ENCODE data around the gene CCNT2.
"Not testable (repeated sequence)": the region's sequence is repeated elsewhere in the genome, so short reads cannot be mapped to it uniquely, and the experiment has no call there.

CCNT2 gene

DNA sequence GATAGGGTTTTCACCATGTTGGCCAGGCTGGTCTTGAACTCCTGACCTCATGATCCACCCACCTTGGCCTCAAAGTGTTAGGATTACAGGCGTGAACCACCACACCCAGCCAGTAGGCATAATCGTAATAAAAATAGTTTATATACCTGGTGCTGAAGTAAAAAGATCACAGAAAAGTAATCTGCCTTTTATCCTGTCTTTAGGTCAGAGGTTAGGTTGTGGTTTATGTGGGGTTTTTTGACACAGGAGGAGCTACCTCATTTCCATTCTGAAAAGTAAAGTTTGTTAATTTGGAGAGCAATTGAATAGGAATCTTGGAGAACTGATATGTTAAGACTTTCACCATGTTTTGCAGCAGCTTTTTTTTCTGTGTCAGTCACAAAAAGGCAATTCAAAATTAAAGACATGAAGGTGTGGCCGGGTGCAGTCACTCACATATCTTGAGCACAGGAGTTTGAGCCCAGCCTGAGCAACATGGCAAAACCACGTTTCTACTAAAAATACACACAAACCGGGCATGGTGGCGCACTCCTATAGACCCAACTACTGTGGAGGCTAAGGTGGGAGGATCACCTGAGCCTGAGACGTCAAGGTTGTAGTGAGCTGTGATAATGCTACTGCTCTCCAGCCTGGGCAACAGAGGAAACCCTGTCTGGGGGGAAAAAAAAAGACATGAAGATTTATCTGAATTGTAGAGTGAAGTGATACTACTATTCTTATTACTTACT, 31.5 kb downstream of the CCNT2 start:
- no peak overlapping the region for H3K27ac ChIP-seq (ENCODE audit: low read length)
- H3K4me1 ChIP-seq (ENCODE audit: control insufficient read depth in 1 of 2, insufficient read depth in 2 of 2, low read length in 2 of 2) = no peaks in the 10 kb centered on the region
- H3K9me3 ChIP-seq (ENCODE audit: control insufficient read depth in 1 of 2, low read length in 2 of 2) = no peaks in the 10 kb centered on the region
- peaks cover 57 to 59% of the 10 kb centered on the region in 2 donors for H3K36me3 ChIP-seq (ENCODE audit: control insufficient read depth in 1 of 2, insufficient read depth in 2 of 2, low read length in 2 of 2)
- no peaks in the 10 kb centered on the region for H3K27me3 ChIP-seq (ENCODE audit: low read depth, low read length)
- H3K4me3 ChIP-seq (ENCODE audit: low read depth in 1 of 2, low read length in 2 of 2) = no peak overlapping the region

DNA sequence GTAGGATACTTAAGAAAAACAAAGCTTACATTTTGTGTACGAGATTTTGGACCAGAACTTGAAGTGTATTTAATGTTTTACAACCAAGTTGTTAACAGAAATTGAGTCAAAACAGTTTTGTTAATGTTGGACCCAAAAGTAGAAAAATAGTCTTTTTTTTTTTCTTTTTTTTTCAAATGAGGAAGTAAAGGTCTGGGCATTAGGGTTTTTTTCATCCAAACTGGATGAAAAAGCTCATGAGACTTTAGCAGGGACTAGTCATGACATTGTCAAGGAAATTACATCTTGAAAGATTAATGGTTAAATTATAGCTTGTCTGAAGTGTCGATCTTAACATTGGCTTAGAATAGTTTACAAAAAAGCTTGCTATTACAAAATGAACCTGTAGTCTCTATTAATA, 32.3 kb downstream of the CCNT2 start:
- Histone ChIP-seq H3K27ac (ENCODE audit: low read length) (no peak overlapping the region), H3K4me1 (ENCODE audit: control insufficient read depth in 1 of 2, insufficient read depth in 2 of 2, low read length in 2 of 2) (no peaks in the 10 kb centered on the region), H3K4me3 (ENCODE audit: low read depth in 1 of 2, low read length in 2 of 2) (no peak overlapping the region), H3K36me3 (ENCODE audit: control insufficient read depth in 1 of 2, insufficient read depth in 2 of 2, low read length in 2 of 2) (peaks cover 59 to 66% of the 10 kb centered on the region in 2 donors), H3K27me3 (ENCODE audit: low read depth, low read length) (no peaks in the 10 kb centered on the region), H3K9me3 (ENCODE audit: control insufficient read depth in 1 of 2, low read length in 2 of 2) (no peaks in the 10 kb centered on the region)

DNA sequence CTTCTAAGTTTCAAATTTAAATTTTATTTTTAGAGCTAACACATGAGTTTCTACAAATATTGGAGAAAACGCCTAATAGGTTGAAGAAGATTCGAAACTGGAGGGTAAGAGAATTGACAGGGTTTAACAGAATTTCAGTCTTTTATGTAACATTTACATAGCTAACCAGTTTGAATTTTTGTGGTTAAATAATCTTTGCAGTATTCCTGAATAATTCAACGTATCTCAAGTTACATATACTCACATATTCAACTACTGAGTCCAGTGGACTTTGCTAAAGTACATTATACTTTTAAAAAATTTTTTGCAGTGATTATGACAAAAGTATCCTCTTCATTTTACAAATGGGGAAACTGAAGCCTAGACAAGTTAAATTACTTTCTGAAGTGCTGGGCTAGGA, 34.0 kb downstream of the CCNT2 start:
- Histone ChIP-seq H3K36me3 (ENCODE audit: control insufficient read depth in 1 of 2, insufficient read depth in 2 of 2, low read length in 2 of 2) (peaks cover 60 to 68% of the 10 kb centered on the region in 2 donors), H3K27ac (ENCODE audit: low read length) (no peak overlapping the region), H3K9me3 (ENCODE audit: control insufficient read depth in 1 of 2, low read length in 2 of 2) (no peaks in the 10 kb centered on the region), H3K27me3 (ENCODE audit: low read depth, low read length) (no peaks in the 10 kb centered on the region), H3K4me3 (ENCODE audit: low read depth in 1 of 2, low read length in 2 of 2) (no peak overlapping the region), H3K4me1 (ENCODE audit: control insufficient read depth in 1 of 2, insufficient read depth in 2 of 2, low read length in 2 of 2) (no peaks in the 10 kb centered on the region)

GRCh38 chr2:134954065-134954464, 35.4 kb downstream of the CCNT2 start:
- H3K4me1 ChIP-seq (ENCODE audit: control insufficient read depth in 1 of 2, insufficient read depth in 2 of 2, low read length in 2 of 2) = no peaks in the 10 kb centered on the region
- H3K4me3 ChIP-seq (ENCODE audit: low read depth in 1 of 2, low read length in 2 of 2) = no peak overlapping the region
- peaks cover 54 to 57% of the 10 kb centered on the region in 2 donors for H3K36me3 ChIP-seq (ENCODE audit: control insufficient read depth in 1 of 2, insufficient read depth in 2 of 2, low read length in 2 of 2)
- H3K27me3 ChIP-seq (ENCODE audit: low read depth, low read length) = no peaks in the 10 kb centered on the region
- H3K9me3 ChIP-seq (ENCODE audit: control insufficient read depth in 1 of 2, low read length in 2 of 2) = no peaks in the 10 kb centered on the region
- no peak overlapping the region for H3K27ac ChIP-seq (ENCODE audit: low read length)

GRCh38 chr2:134955744-134956143, 37.1 kb downstream of the CCNT2 start:
- Histone ChIP-seq H3K9me3 (ENCODE audit: control insufficient read depth in 1 of 2, low read length in 2 of 2) (no peaks in the 10 kb centered on the region), H3K36me3 (ENCODE audit: control insufficient read depth in 1 of 2, insufficient read depth in 2 of 2, low read length in 2 of 2) (peaks cover 45 to 46% of the 10 kb centered on the region in 2 donors), H3K4me1 (ENCODE audit: control insufficient read depth in 1 of 2, insufficient read depth in 2 of 2, low read length in 2 of 2) (no peaks in the 10 kb centered on the region), H3K27me3 (ENCODE audit: low read depth, low read length) (no peaks in the 10 kb centered on the region), H3K4me3 (ENCODE audit: low read depth in 1 of 2, low read length in 2 of 2) (no peak overlapping the region), H3K27ac (ENCODE audit: low read length) (no peak overlapping the region)

- no peak overlapping the region for H3K4me3 ChIP-seq (ENCODE audit: low read depth in 1 of 2, low read length in 2 of 2)
- H3K9me3 ChIP-seq (ENCODE audit: control insufficient read depth in 1 of 2, low read length in 2 of 2) = no peaks in the 10 kb centered on the region
- H3K27ac ChIP-seq (ENCODE audit: low read length) = no peak overlapping the region
- H3K27me3 ChIP-seq (ENCODE audit: low read depth, low read length) = no peaks in the 10 kb centered on the region
- H3K4me1 ChIP-seq (ENCODE audit: control insufficient read depth in 1 of 2, insufficient read depth in 2 of 2, low read length in 2 of 2) = no peaks in the 10 kb centered on the region
- peaks cover 39 to 40% of the 10 kb centered on the region in 2 donors for H3K36me3 ChIP-seq (ENCODE audit: control insufficient read depth in 1 of 2, insufficient read depth in 2 of 2, low read length in 2 of 2)
These were observed 38.9 kb downstream of the CCNT2 start for GRCh38 chr2:134957477-134957876.

DNA sequence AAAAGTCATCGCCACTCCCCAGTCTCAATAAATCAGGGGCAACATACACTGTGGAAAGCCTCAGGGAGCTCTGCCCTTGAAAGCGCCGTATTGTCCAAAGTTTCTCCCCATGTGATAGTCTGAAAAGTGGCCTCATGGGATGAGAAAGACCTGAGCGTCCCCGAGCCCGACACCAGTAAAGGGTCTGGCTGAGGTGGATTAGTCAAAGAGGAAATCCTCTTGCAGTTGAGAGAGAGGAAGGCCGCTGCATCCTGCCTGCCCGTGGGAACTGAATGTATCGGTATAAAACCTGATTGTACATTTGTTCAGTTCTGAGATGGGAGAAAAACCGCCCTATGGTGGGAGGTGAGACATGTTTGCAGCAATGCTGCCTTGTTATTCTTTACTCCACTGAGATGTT, 48.5 kb downstream of the CCNT2 start:
- not testable (repeated sequence) for H3K36me3 ChIP-seq (ENCODE audit: control insufficient read depth in 1 of 2, insufficient read depth in 2 of 2, low read length in 2 of 2); H3K27ac ChIP-seq (ENCODE audit: low read length); H3K4me3 ChIP-seq (ENCODE audit: low read depth in 1 of 2, low read length in 2 of 2); H3K9me3 ChIP-seq (ENCODE audit: control insufficient read depth in 1 of 2, low read length in 2 of 2); H3K4me1 ChIP-seq (ENCODE audit: control insufficient read depth in 1 of 2, insufficient read depth in 2 of 2, low read length in 2 of 2); H3K27me3 ChIP-seq (ENCODE audit: low read depth, low read length)

- no peak overlapping the region for H3K4me3 ChIP-seq (ENCODE audit: low read depth in 1 of 2, low read length in 2 of 2)
- no peak overlapping the region for H3K27ac ChIP-seq (ENCODE audit: low read length)
- no peaks in the 10 kb centered on the region for H3K4me1 ChIP-seq (ENCODE audit: control insufficient read depth in 1 of 2, insufficient read depth in 2 of 2, low read length in 2 of 2)
- peaks cover 5 to 9% of the 10 kb centered on the region in 2 donors for H3K9me3 ChIP-seq (ENCODE audit: control insufficient read depth in 1 of 2, low read length in 2 of 2)
- no peaks in the 10 kb centered on the region for H3K36me3 ChIP-seq (ENCODE audit: control insufficient read depth in 1 of 2, insufficient read depth in 2 of 2, low read length in 2 of 2)
- no peaks in the 10 kb centered on the region for H3K27me3 ChIP-seq (ENCODE audit: low read depth, low read length)
These were observed 54.9 kb downstream of the CCNT2 start for GRCh38 chr2:134973241-134974138.

- H3K9me3 ChIP-seq (ENCODE audit: control insufficient read depth in 1 of 2, low read length in 2 of 2) = peaks cover 5 to 9% of the 10 kb centered on the region in 2 donors
- H3K27me3 ChIP-seq (ENCODE audit: low read depth, low read length) = no peaks in the 10 kb centered on the region
- no peaks in the 10 kb centered on the region for H3K36me3 ChIP-seq (ENCODE audit: control insufficient read depth in 1 of 2, insufficient read depth in 2 of 2, low read length in 2 of 2)
- no peak overlapping the region for H3K27ac ChIP-seq (ENCODE audit: low read length)
- no peak overlapping the region for H3K4me3 ChIP-seq (ENCODE audit: low read depth in 1 of 2, low read length in 2 of 2)
- no peaks in the 10 kb centered on the region for H3K4me1 ChIP-seq (ENCODE audit: control insufficient read depth in 1 of 2, insufficient read depth in 2 of 2, low read length in 2 of 2)
These were observed 56.8 kb downstream of the CCNT2 start for GRCh38 chr2:134975281-134976009.

- Histone ChIP-seq H3K27me3 (ENCODE audit: low read depth, low read length) (no peaks in the 10 kb centered on the region), H3K4me1 (ENCODE audit: control insufficient read depth in 1 of 2, insufficient read depth in 2 of 2, low read length in 2 of 2) (no peaks in the 10 kb centered on the region), H3K4me3 (ENCODE audit: low read depth in 1 of 2, low read length in 2 of 2) (no peak overlapping the region), H3K36me3 (ENCODE audit: control insufficient read depth in 1 of 2, insufficient read depth in 2 of 2, low read length in 2 of 2) (no peaks in the 10 kb centered on the region), H3K9me3 (ENCODE audit: control insufficient read depth in 1 of 2, low read length in 2 of 2) (peaks cover 5 to 9% of the 10 kb centered on the region in 2 donors), H3K27ac (ENCODE audit: low read length) (no peak overlapping the region)
These were observed 57.6 kb downstream of the CCNT2 start for GRCh38 chr2:134976074-134976702.

GRCh38 chr2:134977104-134977503, 58.5 kb downstream of the CCNT2 start:
- H3K9me3 ChIP-seq (ENCODE audit: control insufficient read depth in 1 of 2, low read length in 2 of 2); H3K36me3 ChIP-seq (ENCODE audit: control insufficient read depth in 1 of 2, insufficient read depth in 2 of 2, low read length in 2 of 2); H3K27ac ChIP-seq (ENCODE audit: low read length); H3K27me3 ChIP-seq (ENCODE audit: low read depth, low read length); H3K4me1 ChIP-seq (ENCODE audit: control insufficient read depth in 1 of 2, insufficient read depth in 2 of 2, low read length in 2 of 2); H3K4me3 ChIP-seq (ENCODE audit: low read depth in 1 of 2, low read length in 2 of 2): not testable (repeated sequence)

Measured in muscle layer of duodenum (tissue), 2 donors.